Activated CD8-positive, alpha-beta memory T cell treated with anti-CD3 and anti-CD28 coated beads for 1 hour (primary cell): ENCODE data around the gene FYN.
"Not testable (repeated sequence)": the region's sequence is repeated elsewhere in the genome, so short reads cannot be mapped to it uniquely, and the experiment has no call there.

ENCODE experiments used
- DNase-seq, 2 donors: peaks; one replicate each; pipeline ENCODE4 v3.0.0-alpha.2; 2020; ENCODE audit warnings: low read depth in 1 of 2; ENCODE audit errors: extremely low read depth in 1 of 2

Gene FYN

DNA sequence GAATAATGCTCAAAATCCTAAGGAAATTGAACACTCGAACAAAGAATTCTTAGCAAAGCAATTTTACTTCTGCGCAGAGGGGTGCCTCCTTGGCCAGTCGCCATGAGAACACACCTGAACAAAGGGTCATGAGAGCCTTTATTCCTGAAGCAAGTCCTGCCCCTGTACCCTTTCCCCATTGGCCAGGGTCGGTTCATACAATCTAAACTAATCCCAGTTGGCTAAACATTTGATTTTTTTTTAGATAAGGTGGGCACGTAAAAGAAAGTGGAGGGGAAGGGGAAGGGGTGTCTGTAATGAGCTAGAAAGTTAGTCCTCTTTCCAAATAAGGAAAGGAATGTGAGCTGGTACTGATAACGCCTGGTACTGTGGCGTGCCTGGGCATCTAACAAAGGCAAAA, 37.9 kb downstream of the FYN start:
- DNase-seq = not testable (repeated sequence)

DNA sequence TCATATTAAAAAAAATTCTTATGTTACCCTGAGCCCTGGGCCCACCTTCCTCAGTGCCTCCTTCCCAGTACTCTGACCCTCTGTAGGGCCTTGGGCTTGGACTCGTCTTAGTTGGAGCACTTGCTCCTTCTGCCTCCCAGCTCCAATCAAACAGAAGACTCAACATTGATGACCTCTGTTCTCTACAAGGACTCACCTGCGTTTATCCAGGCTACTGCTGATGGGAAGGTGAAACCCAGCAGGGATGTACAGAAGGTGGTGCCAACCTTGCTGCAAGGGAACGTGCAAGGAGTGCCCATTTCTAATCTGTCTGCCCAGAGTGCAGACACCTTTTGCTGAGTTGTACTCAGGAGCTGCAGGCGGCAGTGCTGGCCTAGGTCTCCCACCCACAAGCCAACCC, 38.9 kb downstream of the FYN start:
- DNase-seq = no peak

DNA sequence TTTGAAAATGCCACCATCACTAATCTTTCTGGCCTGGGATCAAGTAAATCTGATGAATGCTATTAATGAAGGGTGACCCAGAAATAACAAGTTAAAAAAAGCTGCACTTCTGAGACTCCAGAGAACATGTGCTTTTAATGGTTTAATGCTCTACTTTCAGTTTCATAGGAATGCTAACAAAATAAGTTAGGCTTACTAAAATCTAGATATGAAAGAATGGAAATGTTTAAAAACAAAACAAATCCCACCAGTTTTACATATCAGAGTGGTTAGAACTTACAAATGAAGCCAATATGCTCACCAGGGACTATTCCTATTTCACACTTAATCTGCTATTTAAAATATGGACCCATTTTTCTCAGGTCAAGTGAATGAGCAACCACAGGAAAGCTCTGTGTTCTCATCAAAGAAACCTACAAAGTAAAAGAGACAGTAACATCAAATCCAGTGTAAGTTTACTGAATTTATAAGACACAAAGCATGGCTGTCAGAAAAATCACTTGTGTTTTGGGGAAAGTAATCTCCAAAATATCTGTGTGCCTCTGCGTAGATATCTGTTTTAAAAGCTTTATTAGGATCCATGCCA, 40.3 kb downstream of the FYN start:
- DNase-seq = no peak

DNA sequence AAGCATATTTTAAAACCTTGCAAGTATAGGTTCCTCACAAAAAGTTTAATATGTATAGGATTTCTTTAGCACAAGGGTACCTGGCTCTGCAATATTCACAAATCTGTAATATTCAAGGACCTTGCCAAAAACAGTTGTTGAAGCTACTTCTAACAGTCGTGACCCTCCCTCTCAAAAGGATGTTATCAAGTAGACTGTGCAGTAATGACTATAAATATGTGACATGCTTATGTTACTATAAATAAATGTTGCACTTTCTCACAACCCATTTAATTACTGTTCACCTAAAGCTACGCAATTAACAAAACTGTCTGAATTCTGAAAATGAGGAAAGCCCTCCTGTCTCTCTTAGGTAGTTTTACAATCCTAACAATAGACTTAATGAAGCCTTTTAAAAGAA, 41.8 kb downstream of the FYN start:
- no peak for DNase-seq

DNA sequence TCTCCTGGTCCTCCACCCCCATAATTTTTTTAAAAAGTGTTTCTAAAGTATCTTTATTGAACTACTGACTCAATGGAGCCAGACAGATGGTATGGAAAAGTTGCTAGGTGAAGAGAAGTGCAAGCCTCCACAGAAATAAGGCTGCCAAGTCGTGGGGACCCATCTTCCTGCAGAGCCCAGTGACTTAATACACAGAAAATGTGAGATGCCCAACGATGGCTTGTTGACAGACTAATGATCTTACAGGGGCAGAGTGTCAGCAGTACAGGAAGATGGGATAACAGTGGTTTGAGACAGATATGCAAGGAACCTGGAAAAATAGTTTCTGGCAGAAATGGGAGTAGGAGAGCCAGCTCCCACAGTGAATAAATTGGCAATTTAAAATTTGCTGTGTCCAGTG, 43.3 kb downstream of the FYN start:
- no peak for DNase-seq

DNA sequence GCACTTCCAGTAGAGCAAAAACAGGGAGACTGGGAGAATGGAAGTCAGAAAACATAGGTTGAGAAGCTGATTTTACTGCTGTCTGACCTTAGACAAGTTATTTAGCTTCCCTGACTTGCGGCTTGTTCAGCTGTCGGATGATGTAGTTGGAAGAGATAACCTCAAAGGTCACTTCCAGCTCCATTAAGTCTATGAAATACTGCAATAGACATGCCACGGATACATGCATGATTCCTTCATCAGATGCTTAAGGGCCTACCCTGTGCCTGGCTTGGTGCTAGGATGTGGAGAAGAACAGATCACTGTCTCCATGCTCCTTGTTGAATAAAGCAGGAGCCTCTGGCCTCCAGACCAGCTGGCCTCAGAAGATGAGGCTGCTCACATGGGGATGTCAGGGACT, 43.7 kb downstream of the FYN start:
- DNase-seq = no peak

DNA sequence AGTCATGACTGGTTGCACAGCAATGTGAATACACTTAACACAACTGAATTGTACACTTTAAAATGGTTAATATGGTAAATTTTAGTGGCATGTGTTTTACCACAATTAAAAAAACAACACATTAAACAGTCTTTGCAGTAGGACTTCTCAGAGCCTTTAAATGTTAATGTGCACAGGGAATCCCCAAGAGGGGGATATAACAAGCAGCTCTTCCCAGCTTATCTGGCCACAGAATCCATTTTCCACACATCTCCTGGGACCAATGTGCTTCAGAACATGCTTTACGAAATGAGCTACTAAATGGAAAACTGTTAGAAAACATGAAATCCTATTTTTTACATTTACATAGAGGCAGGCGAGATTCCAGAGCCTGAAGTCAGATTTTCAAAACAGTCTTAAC, 44.4 kb downstream of the FYN start:
- DNase-seq = no peak

DNA sequence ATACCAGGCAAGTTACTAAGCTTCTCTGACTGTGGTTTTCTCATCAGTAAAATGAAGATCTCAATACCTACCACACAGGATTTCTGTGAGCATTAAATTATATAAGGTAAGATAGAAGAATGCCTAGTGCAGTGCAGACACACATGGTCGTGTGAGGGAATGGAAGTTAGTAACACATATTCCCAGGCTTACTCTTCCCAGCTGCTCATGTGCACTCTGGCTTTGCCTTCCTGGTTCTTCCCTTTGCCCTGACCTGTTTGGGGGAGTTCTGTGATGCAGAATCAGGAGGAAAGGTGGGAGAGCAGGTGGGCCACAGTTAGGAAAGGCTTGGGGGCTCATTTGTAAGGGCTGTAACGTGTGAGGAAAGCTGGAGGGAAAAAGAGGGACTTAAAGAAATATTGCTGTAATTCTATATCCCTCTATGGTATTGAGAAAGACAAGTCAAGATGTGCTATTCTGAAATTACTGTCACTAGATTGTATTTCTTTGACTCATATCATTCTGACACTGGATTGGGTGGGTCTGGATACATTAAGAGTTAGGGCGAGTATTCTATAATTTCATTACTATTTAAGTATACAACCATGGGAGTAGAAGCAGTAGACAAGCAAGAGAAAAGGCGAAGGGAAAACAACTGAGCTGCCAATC, 47.7 kb downstream of the FYN start:
- no peak for DNase-seq

DNA sequence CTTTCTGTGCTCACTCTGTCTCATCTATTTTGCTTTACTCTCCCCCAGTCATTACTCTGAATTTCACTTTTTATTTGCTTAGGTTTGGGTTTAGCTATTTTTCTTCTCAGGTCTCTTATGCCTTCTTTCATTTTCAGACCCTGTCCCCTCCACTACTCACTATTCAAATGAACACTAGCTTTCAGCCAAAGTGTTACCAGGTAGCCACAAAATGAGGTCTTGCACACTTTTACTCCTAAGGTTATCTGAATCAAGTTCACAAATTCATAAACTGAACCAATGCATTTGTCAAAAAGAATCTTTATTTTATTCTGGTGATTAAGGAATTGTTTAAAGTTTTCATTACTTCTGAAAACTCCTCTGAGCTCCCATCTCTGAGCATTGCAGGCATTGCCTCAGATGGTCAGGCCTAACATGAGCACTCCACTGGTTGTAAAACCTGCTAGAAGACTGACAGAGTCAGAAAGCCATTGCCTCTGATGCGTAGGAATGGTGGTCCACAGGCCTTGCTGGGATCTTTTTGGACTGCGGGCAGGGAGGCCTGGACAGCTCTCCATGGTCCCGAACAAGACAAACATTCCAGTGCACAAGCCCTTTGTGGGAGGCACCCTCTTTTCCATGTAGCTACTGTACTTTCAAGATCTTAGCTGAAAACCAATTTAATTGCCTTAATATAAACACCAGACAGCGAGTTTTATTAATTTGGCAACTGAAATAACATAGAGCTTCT, 48.5 kb downstream of the FYN start:
- no peak for DNase-seq

DNA sequence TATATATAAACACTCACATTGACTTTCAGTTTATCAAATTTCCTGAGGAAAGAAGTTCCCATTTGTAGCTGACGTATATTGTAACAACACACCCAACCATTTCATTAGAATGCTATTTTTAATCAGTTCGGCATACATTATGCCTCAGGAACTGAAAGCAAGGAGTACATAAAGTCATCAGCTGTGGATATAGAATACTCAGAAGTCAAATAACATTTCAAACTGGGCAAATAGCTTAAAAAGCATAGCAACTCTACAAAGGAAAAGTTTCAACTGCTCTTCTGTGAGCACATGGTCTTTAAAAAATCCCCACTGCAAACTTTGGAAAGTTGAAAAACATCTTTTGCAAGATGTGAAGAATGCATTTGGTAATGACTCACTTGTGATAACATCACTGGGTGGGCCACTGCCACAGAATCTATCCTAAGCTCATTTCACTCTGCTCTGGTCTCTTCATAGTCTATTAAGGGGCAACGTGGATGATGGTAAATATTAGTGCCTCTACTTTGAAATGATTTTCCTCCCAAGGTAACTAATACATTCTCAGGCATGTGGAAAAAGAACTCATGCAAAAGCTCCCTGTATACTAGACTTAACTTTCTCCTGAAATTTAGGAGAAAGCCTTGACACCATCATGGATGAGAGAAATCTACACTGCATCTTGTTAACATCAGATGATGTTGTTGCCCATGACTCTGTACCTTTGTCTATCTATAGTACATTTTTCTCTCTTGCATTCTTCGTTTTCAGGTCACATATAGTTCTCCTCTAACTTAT, 49.2 kb downstream of the FYN start:
- DNase-seq = no peak

DNA sequence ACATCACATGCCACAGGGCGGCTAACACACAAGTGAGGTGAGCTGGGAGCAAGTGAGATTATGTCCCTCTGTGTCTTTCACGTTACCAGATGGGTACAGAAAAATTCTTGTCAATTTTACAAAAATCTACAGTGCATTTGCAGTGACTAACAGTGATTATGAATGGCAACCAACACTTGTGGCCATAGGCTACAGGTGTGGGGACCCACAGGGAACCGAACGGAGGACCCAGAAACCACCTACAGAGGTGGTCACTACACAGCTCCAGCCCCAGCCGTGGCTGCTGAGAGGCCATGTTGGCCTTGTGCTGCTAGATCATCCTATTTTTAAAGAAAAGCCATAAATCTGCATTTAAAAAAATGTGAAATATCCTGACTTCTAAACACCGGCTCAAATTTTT, 50.2 kb downstream of the FYN start:
- no peak for DNase-seq

DNA sequence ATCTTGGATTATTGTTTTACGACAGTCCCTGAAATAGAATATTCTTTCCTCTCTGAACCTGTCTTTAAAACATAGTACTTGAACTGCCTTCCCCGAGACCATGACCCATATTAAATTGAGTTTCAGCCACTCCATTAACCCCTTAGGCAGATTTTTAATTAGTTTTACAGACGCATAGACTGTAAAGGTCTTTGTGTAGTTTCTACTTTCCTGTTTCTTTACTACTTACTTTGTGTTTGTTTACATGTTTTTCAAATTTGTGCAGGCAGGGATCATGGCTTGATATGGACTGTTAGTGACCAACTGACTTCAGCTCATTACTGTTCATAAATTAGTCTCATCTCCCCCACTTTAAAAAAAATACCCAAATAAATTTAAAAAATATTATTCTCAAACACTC, 53.8 kb downstream of the FYN start:
- DNase-seq = no peak

DNA sequence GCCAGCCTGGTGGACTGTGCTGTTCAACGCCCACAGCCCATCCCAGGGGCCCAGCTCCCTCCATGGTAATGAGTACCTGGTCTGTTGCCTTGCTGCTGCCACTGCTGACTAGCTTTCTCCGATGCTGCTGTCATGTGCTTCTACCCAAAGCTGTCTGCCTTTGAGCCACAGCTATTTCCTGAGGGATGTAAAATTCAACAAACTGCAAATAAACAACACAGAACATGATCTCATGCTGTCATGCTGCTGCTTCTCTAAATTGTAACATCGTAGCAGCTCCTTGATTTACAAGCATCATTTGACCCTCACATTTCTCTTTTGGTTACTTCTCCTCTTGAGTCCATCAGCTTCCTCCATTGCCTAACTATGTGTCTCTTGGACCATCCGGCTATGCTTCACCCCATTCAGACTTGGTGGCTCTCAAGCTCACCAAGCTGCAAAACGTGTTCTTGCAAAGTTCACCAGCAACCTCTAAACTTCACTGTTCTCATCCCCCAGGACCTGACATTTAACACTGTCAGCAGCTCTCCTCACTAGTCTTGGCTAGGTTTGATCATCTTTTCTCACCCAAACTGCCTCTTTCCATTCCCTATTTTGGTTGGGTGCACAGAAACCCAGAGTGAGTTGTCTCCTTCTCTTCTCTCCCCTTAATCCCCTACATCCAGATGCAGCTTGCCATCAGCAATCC, 54.6 kb downstream of the FYN start:
- DNase-seq = no peak

DNA sequence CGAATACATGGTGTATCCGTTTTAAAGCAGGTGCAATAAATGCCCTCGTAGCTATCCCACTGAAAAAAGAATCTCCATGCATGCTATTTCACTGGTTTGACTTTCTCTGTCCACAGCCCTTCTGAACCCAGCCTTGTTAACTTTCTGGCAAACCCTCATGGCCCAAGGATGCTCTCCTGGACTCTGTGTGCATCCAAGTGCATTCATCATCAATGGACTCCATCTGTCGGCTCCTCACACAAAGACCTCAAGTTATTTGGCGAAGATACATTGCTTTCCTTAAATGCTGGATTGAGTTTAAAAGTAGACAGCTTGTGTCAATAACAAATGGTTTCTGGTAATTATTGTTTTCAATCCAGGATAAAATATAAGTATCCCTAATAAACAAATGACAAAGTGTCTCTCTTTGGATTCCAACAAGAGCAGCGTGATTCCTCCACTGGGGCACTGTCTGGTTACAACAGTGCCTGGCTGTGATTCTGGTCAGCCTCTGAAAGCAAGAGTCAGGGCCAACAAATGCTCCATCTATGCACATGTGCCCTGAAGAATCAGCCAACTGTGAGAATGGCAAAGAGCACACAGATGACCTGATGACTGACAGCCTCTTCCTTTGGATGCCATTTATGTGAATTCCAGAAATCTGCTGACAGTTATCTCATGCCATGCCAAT, 55.7 kb downstream of the FYN start:
- DNase-seq = no peak

DNA sequence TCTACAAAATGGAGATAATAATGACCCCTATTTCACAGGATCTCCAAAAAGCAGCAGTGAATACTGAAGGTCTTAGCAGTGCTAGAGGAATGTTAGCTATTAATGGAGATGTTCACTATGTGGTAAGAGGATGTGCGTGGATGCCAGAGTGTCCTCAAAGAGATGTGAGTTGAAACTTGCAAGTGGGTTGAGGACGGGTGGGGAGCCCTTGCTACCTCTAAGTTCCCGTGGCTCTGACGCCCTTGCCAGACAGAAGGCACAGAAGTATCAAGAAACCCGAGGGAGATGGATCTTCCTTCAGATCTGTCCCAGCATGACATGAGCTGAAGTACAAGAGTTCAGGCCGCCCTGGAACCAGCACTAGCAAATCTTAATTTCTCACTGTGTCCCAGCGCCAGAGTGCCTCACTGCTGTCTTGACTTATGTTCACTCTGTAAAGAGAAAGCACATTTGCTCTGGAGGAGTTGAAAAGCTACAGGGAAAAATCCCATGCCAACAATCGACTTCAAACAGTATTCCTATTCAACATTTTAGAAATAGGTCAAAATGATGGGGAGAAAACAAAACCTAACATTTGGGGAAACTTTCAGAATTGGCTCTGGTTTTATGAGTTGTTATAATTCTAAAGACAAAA, 59.5 kb downstream of the FYN start:
- DNase-seq = no peak

DNA sequence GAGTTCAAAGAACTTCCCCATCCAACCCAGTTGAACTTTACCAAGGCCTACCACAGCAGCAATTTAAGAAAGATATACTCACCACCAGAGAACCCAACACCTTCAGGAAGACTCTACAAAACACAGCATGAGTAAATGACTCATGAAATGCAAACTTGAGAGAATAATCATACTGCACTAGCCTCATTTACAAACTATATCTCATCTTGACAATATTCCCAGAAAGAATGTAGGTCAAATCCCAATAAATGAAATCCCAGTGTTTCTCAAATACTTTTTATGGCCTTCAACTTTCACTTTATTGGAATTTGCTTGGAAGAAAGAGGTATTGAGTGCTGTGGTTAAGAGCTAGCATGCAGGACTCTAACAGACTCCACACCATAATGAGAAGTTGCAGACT, 60.0 kb downstream of the FYN start:
- no peak for DNase-seq

DNA sequence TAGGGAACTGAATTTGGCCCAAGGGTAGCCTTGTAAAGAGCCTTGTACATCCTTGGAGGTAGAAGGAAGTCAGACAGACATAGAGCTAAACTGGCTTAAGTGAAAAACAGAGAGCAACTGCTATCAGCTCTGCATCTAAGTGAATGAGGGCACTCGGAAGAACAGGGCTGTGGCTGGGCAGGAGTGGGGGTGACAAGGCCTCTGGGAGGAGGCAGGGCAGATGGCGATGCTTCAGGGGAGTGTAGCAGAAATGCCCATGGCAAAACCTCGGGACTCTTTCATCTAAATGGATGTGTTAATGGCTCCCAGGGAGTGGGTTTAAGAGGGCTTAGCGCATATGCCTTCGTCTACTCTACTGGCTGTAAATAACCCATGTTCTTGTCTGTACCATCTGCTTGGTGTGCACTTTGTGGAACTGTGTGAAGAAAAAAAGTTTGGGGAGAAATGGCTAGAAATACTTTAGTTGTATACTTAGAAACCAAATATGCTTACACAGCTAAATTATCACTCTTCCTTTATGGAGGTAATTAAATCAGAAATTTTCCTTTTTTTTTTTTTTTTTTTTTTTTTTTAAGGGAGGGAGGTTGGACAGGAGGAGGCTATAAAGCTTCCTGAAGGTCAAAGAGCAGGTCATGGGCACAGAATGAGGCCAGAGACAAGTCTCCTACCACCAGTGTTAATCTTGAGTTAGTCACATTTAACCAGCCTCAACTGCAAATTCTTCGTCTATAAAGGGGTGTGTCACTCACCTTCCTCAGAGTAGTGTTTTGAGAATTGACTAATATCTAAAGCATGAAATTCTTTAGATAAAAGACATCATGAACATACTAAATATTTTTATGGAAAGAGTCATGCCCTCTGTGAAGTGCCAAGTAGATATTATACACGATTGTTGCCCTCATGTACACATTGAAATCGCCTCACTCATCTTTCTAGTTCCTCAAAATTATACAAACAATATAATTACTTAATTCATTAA, 60.9 kb downstream of the FYN start:
- no peak for DNase-seq

DNA sequence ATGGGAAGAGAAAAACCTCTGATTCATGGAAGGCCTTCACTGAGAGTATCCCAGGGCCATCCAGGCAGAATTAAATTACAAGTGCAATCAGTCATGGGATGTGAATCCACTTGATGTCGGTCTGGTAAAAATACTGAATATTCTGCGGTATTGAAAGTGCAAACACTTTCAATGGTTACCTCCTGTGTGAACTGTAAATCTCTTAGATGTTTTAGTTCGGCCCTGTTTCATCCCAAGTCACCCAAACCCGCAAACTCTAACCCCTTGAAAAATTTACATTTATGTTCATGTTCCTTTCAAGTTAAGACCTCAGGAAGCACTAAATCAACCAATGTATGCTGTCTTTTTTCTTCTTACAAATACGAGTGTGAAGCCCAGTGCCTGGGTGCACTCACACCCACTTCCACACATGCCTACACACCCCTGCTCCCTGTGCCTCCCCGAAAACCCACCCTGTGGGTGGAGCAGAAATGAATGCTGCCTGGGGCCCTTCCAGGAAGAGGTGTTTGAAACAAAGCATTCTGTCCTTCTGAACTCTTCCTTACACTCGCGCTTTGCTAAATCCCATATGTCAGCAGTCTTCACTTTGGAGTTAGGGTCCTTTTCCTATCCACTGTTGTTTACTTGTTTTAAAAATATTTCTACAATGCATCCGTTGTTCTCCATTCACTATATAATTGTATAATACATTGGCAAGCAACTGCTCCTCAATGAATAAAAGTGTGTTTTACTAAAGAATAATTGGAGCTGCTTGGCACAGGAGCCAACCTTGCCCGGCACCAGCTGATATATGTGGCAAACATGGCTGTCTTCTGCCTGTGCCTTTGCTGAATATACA, 62.7 kb downstream of the FYN start:
- DNase-seq = no peak
